Activated CD8-positive, alpha-beta T cell treated with anti-CD3 and anti-CD28 coated beads for 36 hours (primary cell): ENCODE results near the gene CYLD. TPM values are rescaled to one million over a fixed set of nuclear protein-coding genes. Genes with fewer than 3 reads are reported as not detected.

Source experiments
- ATAC-seq: fragments of 200-7000 bp; cut with Tn5 transposase; one replicate; pipeline ENCODE4 v1.10.0; 2021; ENCODE audit warnings: mild to moderate bottlenecking, moderate library complexity
- CTCF ChIA-PET: fragments of 350-600 bp; sonication (Branson Sonifier 250); formaldehyde crosslinking; loops from one replicate; lab custom pipeline; 2021; ENCODE audit warnings: antibody characterized with exemption; lab: Charles Lee
- POLR2A ChIA-PET: fragments of 350-600 bp; sonication (Branson Sonifier 250); formaldehyde crosslinking; loops from one replicate; lab custom pipeline; 2021; ENCODE audit warnings: antibody characterized with exemption; lab: Charles Lee
- DNase-seq: peaks from one replicate; pipeline ENCODE4 v3.0.0-alpha.2; 2020
- H3K27ac Mint-ChIP-seq: one replicate; pipeline ENCODE4 v1.8.0; 2021; ENCODE audit warnings: mild to moderate bottlenecking, mixed read lengths
- H3K27me3 Mint-ChIP-seq: one replicate; pipeline ENCODE4 v1.8.0; 2021; ENCODE audit warnings: mixed read lengths
- H3K36me3 Mint-ChIP-seq: one replicate; pipeline ENCODE4 v1.8.0; 2021; ENCODE audit warnings: low read depth, mixed read lengths
- H3K4me1 Mint-ChIP-seq: one replicate; pipeline ENCODE4 v1.8.0; 2021; ENCODE audit warnings: low read depth, mixed read lengths
- H3K4me3 Mint-ChIP-seq: one replicate; pipeline ENCODE4 v1.8.0; 2021; ENCODE audit warnings: mild to moderate bottlenecking, moderate library complexity, mixed read lengths
- H3K9me3 Mint-ChIP-seq: one replicate; pipeline ENCODE4 v1.8.0; 2021; ENCODE audit warnings: mixed read lengths
- CTCF ChIP-seq: fragments of 200-600 bp; IDR thresholded peaks from one replicate; pipeline ENCODE4 v1.8.0; 2022; ENCODE audit warnings: antibody characterized with exemption, mild to moderate bottlenecking
- intact Hi-C: fragments of 100-400 bp; cut with micrococcal nuclease; formaldehyde crosslinking; loops from one replicate; pipeline ENCODE4 v1.10.0; 2022
- total RNA-seq, 2 experiments: library from RNA; stranded (reverse); gene quantifications; one replicate each; pipeline ENCODE4 v1.2.3, GENCODE V29; 2021

CYLD gene
- total RNA-seq, 2 experiments from 2014 or later, result 86.4 to 94.4 TPM

DNA sequence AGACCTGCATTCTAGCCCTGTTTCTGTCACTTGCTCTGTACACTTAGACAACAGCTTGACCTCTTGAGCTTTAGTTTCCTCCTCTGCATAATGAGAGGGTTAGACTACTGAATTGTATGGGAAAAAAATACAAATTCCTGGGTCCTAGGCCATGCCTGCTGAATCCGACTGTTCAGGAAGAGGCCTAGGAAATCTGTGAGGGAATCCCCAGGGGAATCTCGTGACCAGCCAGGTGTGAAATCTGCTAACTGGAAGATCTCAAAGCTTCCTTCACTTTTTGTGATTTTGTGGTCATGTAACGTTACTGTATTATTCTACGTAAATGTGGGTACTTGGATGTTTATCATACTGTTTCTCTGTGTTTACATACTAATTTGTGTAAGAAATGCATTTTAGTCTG, 58.2 kb downstream of the CYLD start:
- ChIA-PET POLR2A (interaction anchor here (0.6 to 0.7 kb wide), 2 partner anchors 742 to 760 kb away, joined by 3 read pairs; no protein-coding TSS in a partner anchor), CTCF (interaction anchor here (0.5 kb wide), 1 partner anchor 333 kb away, joined by 3 read pairs; no protein-coding TSS in a partner anchor)
- TF ChIP-seq CTCF, result no peak
- H3K9me3 Mint-ChIP-seq, result no peaks in the 10 kb centered on the region
- peak overlapping the region; percentile 50 for H3K27ac Mint-ChIP-seq
- no peaks in the 10 kb centered on the region for H3K27me3 Mint-ChIP-seq
- no peak for DNase-seq
- intact Hi-C loops, result no loop called here
- peaks cover 26% of the 10 kb centered on the region for H3K36me3 Mint-ChIP-seq
- H3K4me1 Mint-ChIP-seq, result peaks cover 4% of the 10 kb centered on the region
- ATAC-seq, result no peak
- no peak overlapping the region for H3K4me3 Mint-ChIP-seq

GRCh38 chr16:50801036-50801435, 59.1 kb downstream of the CYLD start:
- Mint-ChIP-seq H3K4me3 (no peak overlapping the region), H3K27me3 (no peaks in the 10 kb centered on the region), H3K4me1 (peaks cover 8% of the 10 kb centered on the region), H3K9me3 (no peaks in the 10 kb centered on the region), H3K36me3 (peaks cover 21% of the 10 kb centered on the region), H3K27ac (peak overlapping the region; percentile 59)
- intact Hi-C loops, result no loop called here
- ATAC-seq (no peak), DNase-seq (no peak)
- TF ChIP-seq CTCF, result no peak
- ChIA-PET CTCF (no interaction called here), POLR2A (no interaction called here)

- Mint-ChIP-seq H3K36me3 (peaks cover 14% of the 10 kb centered on the region), H3K27ac (peak overlapping the region; percentile 46), H3K4me3 (no peak overlapping the region), H3K4me1 (peaks cover 14% of the 10 kb centered on the region), H3K9me3 (no peaks in the 10 kb centered on the region), H3K27me3 (no peaks in the 10 kb centered on the region)
- DNase-seq, result no peak
- CTCF ChIA-PET, result interaction anchor here (7.0 kb wide), 1 partner anchor 133 kb away, joined by 275 read pairs; no protein-coding TSS in a partner anchor
- ATAC-seq, result no peak
- POLR2A ChIA-PET, result interaction anchor here (1.0 to 1.6 kb wide), 2 partner anchors 34 to 121 kb away, joined by 4 to 5 read pairs; partner anchors contain the start of gene SNX20
- intact Hi-C loops, result no loop called here
- TF ChIP-seq CTCF, result no peak
These were observed 60.1 kb downstream of the CYLD start for GRCh38 chr16:50802000-50802399.

DNA sequence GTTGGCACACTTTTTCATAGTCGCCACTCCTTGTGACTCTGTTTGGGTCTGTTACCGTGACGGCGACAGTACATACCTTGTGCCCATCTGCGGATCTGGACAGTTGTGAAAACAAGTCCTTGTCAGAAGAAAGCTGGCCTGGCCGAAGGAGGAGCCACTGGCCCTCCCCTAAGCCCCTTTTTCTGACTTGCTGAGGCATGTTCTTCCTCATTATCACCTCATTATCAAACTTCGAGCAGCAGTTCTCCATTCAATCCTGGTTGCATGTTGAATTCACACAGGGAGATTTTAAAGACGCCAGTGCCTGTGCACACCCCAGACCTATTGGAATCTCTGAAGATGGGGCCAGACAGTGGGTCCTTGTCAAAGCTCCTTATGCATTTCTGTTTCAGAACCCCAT, 61.1 kb downstream of the CYLD start:
- peaks cover 8% of the 10 kb centered on the region for H3K36me3 Mint-ChIP-seq
- H3K4me1 Mint-ChIP-seq, result peaks cover 14% of the 10 kb centered on the region
- no peaks in the 10 kb centered on the region for H3K9me3 Mint-ChIP-seq
- intact Hi-C loops, result no loop called here
- DNase-seq, result no peak
- ChIA-PET POLR2A (interaction anchor here (1.6 kb wide), 1 partner anchor 122 kb away, joined by 4 read pairs; the partner anchor contains the start of gene SNX20), CTCF (interaction anchor here (1.0 to 7.0 kb wide), 3 partner anchors 16 to 419 kb away, joined by 3 to 275 read pairs (median 60); no protein-coding TSS in a partner anchor)
- no peak for ATAC-seq
- TF ChIP-seq CTCF, result no peak
- H3K27ac Mint-ChIP-seq, result peak overlapping the region; percentile 42
- no peaks in the 10 kb centered on the region for H3K27me3 Mint-ChIP-seq
- H3K4me3 Mint-ChIP-seq, result no peak overlapping the region

- intact Hi-C loops, result no loop called here
- Mint-ChIP-seq H3K27me3 (no peaks in the 10 kb centered on the region), H3K9me3 (no peaks in the 10 kb centered on the region), H3K4me3 (no peak overlapping the region), H3K36me3 (no peaks in the 10 kb centered on the region), H3K4me1 (peaks cover 14% of the 10 kb centered on the region), H3K27ac (no peak overlapping the region)
- POLR2A ChIA-PET, result interaction anchor here (0.5 to 1.2 kb wide), 2 partner anchors 88 to 133 kb away, joined by 3 read pairs; no protein-coding TSS in a partner anchor
- DNase-seq (no peak), ATAC-seq (no peak)
- no peak for TF ChIP-seq CTCF
- CTCF ChIA-PET, result interaction anchor here (0.8 to 7.0 kb wide), 12 partner anchors 10 to 780 kb away, joined by 3 to 275 read pairs (median 26); partner anchors contain the start of gene CNEP1R1
These were observed 62.5 kb downstream of the CYLD start for GRCh38 chr16:50804290-50804907.
